Spleen (tissue), 11 donors: ENCODE measurements around the gene CANT1. TPM values are rescaled to one million over a fixed set of nuclear protein-coding genes. Genes with fewer than 3 reads are reported as not detected.

Experiments
- DNase-seq: peaks from one replicate; pipeline ENCODE4 v3.0.0-alpha.2; 2020
- H3K27ac ChIP-seq, 8 donors: fragments of 200-600 bp; sonication (generic) in 7 of 8; 1 replicate in 4 of 8; 2 replicates in 4 of 8; pipeline versions ENCODE4 v1.5.0 to v1.8.0; 2016 to 2021; ENCODE audit warnings: inconsistent platforms in 4 of 8, mild to moderate bottlenecking in 4 of 8, moderate library complexity in 1 of 8
- H3K27me3 ChIP-seq, 7 donors: fragments of 200-600 bp; sonication (generic) in 6 of 7; replicated peaks in 1 of 7; 1 replicate in 4 of 7; 2 replicates in 3 of 7; pipeline versions ENCODE4 v1.5.0 to v1.8.0; 2016 to 2021; ENCODE audit warnings: inconsistent platforms in 3 of 7, mild to moderate bottlenecking in 1 of 7
- H3K36me3 ChIP-seq, 6 donors: fragments of 200-600 bp; sonication (generic) in 5 of 6; 1 replicate in 4 of 6; 2 replicates in 2 of 6; pipeline versions ENCODE4 v1.5.0 to v1.8.0; 2016 to 2021; ENCODE audit warnings: inconsistent platforms in 2 of 6
- H3K4me1 ChIP-seq, 6 donors: fragments of 200-600 bp; sonication (generic) in 5 of 6; 1 replicate in 3 of 6; 2 replicates in 3 of 6; pipeline versions ENCODE4 v1.5.0 to v1.8.0; 2016 to 2021; ENCODE audit warnings: inconsistent platforms in 3 of 6
- H3K4me3 ChIP-seq, 8 donors: fragments of 200-600 bp; sonication (generic) in 7 of 8; 1 replicate in 4 of 8; 2 replicates in 4 of 8; pipeline versions ENCODE4 v1.5.0 to v1.8.0; 2016 to 2021; ENCODE audit warnings: inconsistent platforms in 4 of 8, mild to moderate bottlenecking in 4 of 8, moderate library complexity in 2 of 8
- H3K9me3 ChIP-seq, 8 donors: fragments of 200-600 bp; sonication (generic) in 7 of 8; 1 replicate in 4 of 8; 2 replicates in 4 of 8; pipeline versions ENCODE4 v1.5.0 to v1.8.0; 2016 to 2021; ENCODE audit warnings: inconsistent platforms in 4 of 8
- POLR2A ChIP-seq, 3 donors: fragments of 450-650 bp; IDR thresholded peaks; one replicate each; pipeline ENCODE4 v1.5.1; 2017; ENCODE audit warnings: antibody characterized with exemption in 3 of 3, mild to moderate bottlenecking in 1 of 3
- POLR2AphosphoS5 ChIP-seq, 3 donors: sonication (generic); formaldehyde crosslinking; IDR thresholded peaks; one replicate each; pipeline ENCODE4 v1.5.1; 2017; ENCODE audit warnings: antibody characterized with exemption in 3 of 3
- WGBS, 5 donors: extraction: QIAGEN DNeasy Blood & Tissue Kit in 3 of 5; methylation state at CpG; one replicate each; pipeline versions ENCODE4 v1.1.5 to v1.1.7; 2013 to 2018; 5-methylcytosine and 5-hydroxymethylcytosine counted together
- intact Hi-C: fragments of 100-400 bp; cut with DNase I; formaldehyde crosslinking; loops from one replicate; pipeline ENCODE4 v1.15.0; 2023; ENCODE audit warnings: low total_unique reads
- polyA plus RNA-seq, 3 donors: library from polyadenylated mRNA; stranded (reverse); fragments of 200-250 nt; gene quantifications; one replicate each; pipeline ENCODE4 v1.2.1, GENCODE V29; 2013
- total RNA-seq, 7 donors: library from RNA; depleted of rRNA in 3 of 7; stranded (reverse); fragments of >200 nt in 3 of 7; fragmentation: NEBNext Ultra II Directional in 4 of 7; extraction: Animal tissue kit (Norgen Biotek cat#: 25700) in 4 of 7; gene quantifications; one replicate each; pipeline versions ENCODE4 v1.1.0 to v1.2.1, GENCODE V29; 2016 to 2021
- TF ChIP-seq, protein P1 (sequence below), 11 experiments: fragments of 200-600 bp in 7 of 11; fragments of 450-650 bp in 4 of 11; sonication (generic) in 4 of 11; IDR thresholded peaks in 8 of 11; conservative IDR thresholded peaks in 3 of 11; 1 replicate in 7 of 11; 2 replicates in 4 of 11; pipeline versions ENCODE4 v1.4.0 to v1.8.0; 2016 to 2021; ENCODE audit warnings: antibody characterized with exemption in 11 of 11, inconsistent platforms in 4 of 11, mild to moderate bottlenecking in 1 of 11
- donor health status: healthy with polysubstance abuse.
- donor health status: DM: no; HTN: no; CAD: no; lungs with moderate emphysema.
- donor health status: DM: no; HTN: no; CAD: no.
- donor health status: Bipolar disorder and iron deficiency.
- donor health status: healthy.
- donor health status: DM: no; HTN: no; CAD: no.
- donor health status: DM: yes; HTN: yes; CAD: no.

CANT1 gene
- total and polyA plus RNA-seq, 10 donors: 11.2 to 76.6 (median 50.2) TPM

DNA sequence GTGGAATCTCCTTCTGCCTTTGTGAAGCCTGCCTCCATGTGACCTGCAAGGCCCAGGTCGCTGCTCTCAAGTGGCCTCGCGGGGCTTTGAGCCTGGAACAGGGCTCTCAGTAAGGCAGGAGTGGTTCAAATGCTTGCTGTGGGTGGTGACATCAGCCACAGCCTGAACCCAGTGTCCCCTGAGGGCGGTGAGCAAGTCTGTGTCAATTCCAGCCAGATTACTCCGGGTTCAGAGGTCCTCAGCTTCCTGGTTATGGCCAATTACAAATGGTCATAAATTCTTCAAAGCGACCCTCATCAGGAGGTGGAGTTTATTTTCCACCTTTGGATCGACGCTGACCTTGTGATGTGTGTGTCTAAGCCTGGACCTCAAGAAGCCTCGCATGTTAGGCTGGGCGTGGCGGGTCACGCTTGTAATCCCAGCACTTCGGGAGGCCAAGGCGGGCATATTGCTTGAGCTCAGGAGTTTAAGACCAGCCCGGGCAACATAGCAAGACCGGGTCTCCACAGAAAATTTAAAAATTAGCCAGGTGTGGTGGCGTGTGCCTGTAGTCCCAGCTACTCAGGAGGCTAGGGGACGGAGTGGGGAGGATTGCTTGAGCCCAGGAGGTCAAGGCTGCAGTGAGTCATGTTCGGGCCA, 47.1 kb downstream of the CANT1 start:
- no peak for DNase-seq
- Histone ChIP-seq H3K4me3 (no peak overlapping the region), H3K27ac (no peak overlapping the region), H3K27me3 (no peaks in the 10 kb centered on the region), H3K9me3 (no peaks in the 10 kb centered on the region), H3K36me3 (no peaks in the 10 kb centered on the region), H3K4me1 (peaks cover 0 to 14% (median 6%) of the 10 kb centered on the region in 6 donors)
- TF ChIP-seq, protein P1, sequence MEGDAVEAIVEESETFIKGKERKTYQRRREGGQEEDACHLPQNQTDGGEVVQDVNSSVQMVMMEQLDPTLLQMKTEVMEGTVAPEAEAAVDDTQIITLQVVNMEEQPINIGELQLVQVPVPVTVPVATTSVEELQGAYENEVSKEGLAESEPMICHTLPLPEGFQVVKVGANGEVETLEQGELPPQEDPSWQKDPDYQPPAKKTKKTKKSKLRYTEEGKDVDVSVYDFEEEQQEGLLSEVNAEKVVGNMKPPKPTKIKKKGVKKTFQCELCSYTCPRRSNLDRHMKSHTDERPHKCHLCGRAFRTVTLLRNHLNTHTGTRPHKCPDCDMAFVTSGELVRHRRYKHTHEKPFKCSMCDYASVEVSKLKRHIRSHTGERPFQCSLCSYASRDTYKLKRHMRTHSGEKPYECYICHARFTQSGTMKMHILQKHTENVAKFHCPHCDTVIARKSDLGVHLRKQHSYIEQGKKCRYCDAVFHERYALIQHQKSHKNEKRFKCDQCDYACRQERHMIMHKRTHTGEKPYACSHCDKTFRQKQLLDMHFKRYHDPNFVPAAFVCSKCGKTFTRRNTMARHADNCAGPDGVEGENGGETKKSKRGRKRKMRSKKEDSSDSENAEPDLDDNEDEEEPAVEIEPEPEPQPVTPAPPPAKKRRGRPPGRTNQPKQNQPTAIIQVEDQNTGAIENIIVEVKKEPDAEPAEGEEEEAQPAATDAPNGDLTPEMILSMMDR (IDR thresholded peaks at IDR 0.05 in 8 of 11, conservative IDR thresholded peaks at IDR 0.05 in 3 of 11): no peak
- TF ChIP-seq POLR2AphosphoS5 (IDR thresholded peaks at IDR 0.05) (no peak), POLR2A (IDR thresholded peaks at IDR 0.05) (no peak)
- WGBS, 5 donors: 81 to 87% (median 85%) methylated on average over 19 of the region's 19 CpGs
- intact Hi-C loops: no loop called here

GRCh38 chr17:78961571-78961970, 48.0 kb downstream of the CANT1 start:
- Histone ChIP-seq H3K9me3 (no peaks in the 10 kb centered on the region), H3K4me3 (no peak overlapping the region), H3K36me3 (no peaks in the 10 kb centered on the region), H3K27ac (no peak overlapping the region), H3K27me3 (no peaks in the 10 kb centered on the region), H3K4me1 (peaks cover 0 to 14% (median 6%) of the 10 kb centered on the region in 6 donors)
- 81 to 94% (median 89%) methylated on average over 4 of the region's 4 CpGs for WGBS, 5 donors
- intact Hi-C loops: no loop called here
- DNase-seq: no peak
- no peak for TF ChIP-seq POLR2A (IDR thresholded peaks at IDR 0.05)

DNA sequence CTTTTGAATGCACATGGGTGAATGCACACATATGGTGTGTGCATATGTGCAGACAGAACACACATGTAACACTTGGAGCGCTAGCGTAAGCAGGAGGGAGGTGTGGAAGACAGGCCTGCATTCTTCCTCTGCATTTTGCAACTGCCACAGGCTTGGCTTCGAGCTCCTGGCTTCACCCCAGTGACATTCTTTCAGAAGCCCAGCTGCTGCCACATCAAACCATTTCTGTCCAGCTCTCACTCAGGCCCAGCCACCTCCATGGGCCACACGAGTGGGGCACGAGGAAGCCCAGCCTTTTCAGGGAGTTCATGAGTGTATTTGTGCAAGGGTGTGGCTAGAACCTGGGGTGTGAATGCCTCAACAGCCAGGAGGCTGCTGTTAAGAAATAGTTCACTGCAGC, 48.6 kb downstream of the CANT1 start:
- intact Hi-C loops: no loop called here
- Histone ChIP-seq H3K4me1 (peaks cover 0 to 10% (median 6%) of the 10 kb centered on the region in 6 donors), H3K27me3 (no peaks in the 10 kb centered on the region), H3K27ac (no peak overlapping the region), H3K36me3 (no peaks in the 10 kb centered on the region), H3K4me3 (no peak overlapping the region), H3K9me3 (no peaks in the 10 kb centered on the region)
- TF ChIP-seq, protein P1 (IDR thresholded peaks at IDR 0.05 in 8 of 11, conservative IDR thresholded peaks at IDR 0.05 in 3 of 11): no peak
- TF ChIP-seq POLR2AphosphoS5 (IDR thresholded peaks at IDR 0.05) (no peak), POLR2A (IDR thresholded peaks at IDR 0.05) (no peak)
- WGBS, 5 donors: 60 to 81% (median 69%) methylated on average over 3 to 5 of the region's 5 CpGs
- DNase-seq: no peak

DNA sequence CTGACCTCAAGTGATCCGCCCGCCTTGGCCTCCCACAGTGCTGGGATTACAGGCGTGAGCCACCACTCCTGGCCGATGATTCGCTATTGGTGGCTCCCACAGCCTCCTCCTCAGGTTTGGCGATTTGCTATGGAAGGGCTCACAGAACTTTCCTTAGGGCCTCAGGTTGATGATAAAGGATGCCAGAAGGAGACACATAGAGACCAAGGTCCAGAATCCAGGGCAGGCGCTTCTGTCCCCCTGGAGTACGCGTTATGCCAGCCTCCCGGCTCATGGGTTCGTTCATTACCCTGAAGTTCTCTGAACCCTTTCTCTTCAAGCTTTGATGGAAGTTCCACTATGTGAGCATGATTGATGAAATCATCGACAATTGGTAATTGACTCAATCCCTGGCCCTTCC, 49.8 kb downstream of the CANT1 start:
- no peaks in the 10 kb centered on the region for H3K36me3 ChIP-seq
- no peak overlapping the region for H3K27ac ChIP-seq
- no peak overlapping the region for H3K4me3 ChIP-seq
- no peaks in the 10 kb centered on the region for H3K27me3 ChIP-seq
- no peaks in the 10 kb centered on the region for H3K9me3 ChIP-seq
- intact Hi-C loops: no loop called here
- TF ChIP-seq POLR2A (IDR thresholded peaks at IDR 0.05) (no peak), POLR2AphosphoS5 (IDR thresholded peaks at IDR 0.05) (no peak)
- TF ChIP-seq, protein P1 (IDR thresholded peaks at IDR 0.05 in 8 of 11, conservative IDR thresholded peaks at IDR 0.05 in 3 of 11): no peak
- no peaks in the 10 kb centered on the region for H3K4me1 ChIP-seq
- 90 to 96% (median 92%) methylated on average over 12 of the region's 12 CpGs for WGBS, 5 donors
- no peak for DNase-seq
